GM23338 (cell line): ENCODE results near the gene FCRL4. TPM values are rescaled to one million over a fixed set of nuclear protein-coding genes. Genes with fewer than 3 reads are reported as not detected.

Source experiments
- ATAC-seq: fragments of 200-7000 bp; cut with Tn5 transposase; 3 replicates; pipeline ENCODE4 v1.9.1; 2020
- DNase-seq: peaks from one replicate; pipeline ENCODE4 v3.0.0-alpha.2; 2015; ENCODE audit warnings: low spot score
- H2AFZ ChIP-seq: fragments of 200-600 bp; sonication (generic); 2 replicates; pipeline ENCODE4 v1.8.0; 2016; ENCODE audit warnings: antibody characterized with exemption, mild to moderate bottlenecking, moderate library complexity
- H3F3A ChIP-seq: fragments of 200-600 bp; sonication (generic); replicated peaks from 2 replicates; pipeline ENCODE4 v1.8.0; 2017; ENCODE audit warnings: antibody characterized with exemption, mixed run types, low read depth
- H3K27ac ChIP-seq: fragments of 200-600 bp; sonication (generic); 2 replicates; pipeline ENCODE4 v1.6.1; 2016; ENCODE audit warnings: low read depth
- H3K27me3 ChIP-seq: fragments of 200-600 bp; sonication (generic); 2 replicates; pipeline ENCODE4 v1.8.0; 2016; ENCODE audit warnings: mild to moderate bottlenecking, mixed run types, moderate library complexity; ENCODE audit not compliant: insufficient read depth
- H3K36me3 ChIP-seq: fragments of 200-600 bp; sonication (generic); 2 replicates; pipeline ENCODE4 v1.8.0; 2016; ENCODE audit warnings: mild to moderate bottlenecking; ENCODE audit not compliant: insufficient read depth
- H3K4me1 ChIP-seq: fragments of 200-600 bp; sonication (generic); 2 replicates; pipeline ENCODE4 v1.8.0; 2016; ENCODE audit warnings: mild to moderate bottlenecking, moderate library complexity; ENCODE audit not compliant: insufficient read depth
- H3K4me2 ChIP-seq: fragments of 200-600 bp; sonication (generic); 2 replicates; pipeline ENCODE4 v1.7.1; 2017; ENCODE audit warnings: mixed run types
- H3K4me3 ChIP-seq: fragments of 200-600 bp; sonication (generic); 2 replicates; pipeline ENCODE4 v1.6.1; 2016; ENCODE audit warnings: mixed run types
- H3K79me2 ChIP-seq: fragments of 200-600 bp; sonication (generic); replicated peaks from 2 replicates; pipeline ENCODE4 v1.8.0; 2017; ENCODE audit warnings: mild to moderate bottlenecking; ENCODE audit not compliant: insufficient read depth
- H3K9me2 ChIP-seq: fragments of 200-600 bp; sonication (generic); 2 replicates; pipeline ENCODE4 v1.8.0; 2017; ENCODE audit not compliant: insufficient read depth
- H4K20me1 ChIP-seq: fragments of 200-600 bp; sonication (generic); replicated peaks from 2 replicates; pipeline ENCODE4 v1.8.0; 2017; ENCODE audit warnings: mild to moderate bottlenecking; ENCODE audit not compliant: insufficient read depth
- H3K27ac Mint-ChIP-seq: 2 replicates; pipeline ENCODE4 v1.8.0; 2020; ENCODE audit warnings: inconsistent platforms, mild to moderate bottlenecking, moderate library complexity, mixed read lengths
- H3K27me3 Mint-ChIP-seq: 3 replicates; pipeline ENCODE4 v1.8.0; 2022; ENCODE audit warnings: low read depth, mild to moderate bottlenecking, moderate library complexity, mixed read lengths, inconsistent platforms; ENCODE audit not compliant: insufficient read depth, poor library complexity
- H3K36me3 Mint-ChIP-seq: 3 replicates; pipeline ENCODE4 v1.8.0; 2021; ENCODE audit warnings: low read depth, mild to moderate bottlenecking, inconsistent platforms, moderate library complexity, mixed read lengths
- H3K4me1 Mint-ChIP-seq: 3 replicates; pipeline ENCODE4 v1.8.0; 2020; ENCODE audit warnings: mild to moderate bottlenecking, inconsistent platforms, mixed read lengths
- H3K4me3 Mint-ChIP-seq: 3 replicates; pipeline ENCODE4 v1.8.0; 2021; ENCODE audit warnings: moderate library complexity, mild to moderate bottlenecking, inconsistent platforms, mixed read lengths
- H3K9me3 Mint-ChIP-seq: 3 replicates; pipeline ENCODE4 v1.8.0; 2020; ENCODE audit warnings: moderate library complexity, mild to moderate bottlenecking, inconsistent platforms, mixed read lengths
- CREB1 ChIP-seq: fragments of 250-450 bp; sonication (Bioruptor Pico); IDR thresholded peaks from 2 replicates; pipeline ENCODE4 v1.5.0; 2020; ENCODE audit warnings: low read depth, mild to moderate bottlenecking, moderate library complexity
- EZH2 ChIP-seq: fragments of 200-600 bp; sonication (generic); IDR thresholded peaks from one replicate; pipeline ENCODE4 v1.8.0; 2017; ENCODE audit warnings: antibody characterized with exemption, mild to moderate bottlenecking, low read depth; ENCODE audit not compliant: unreplicated experiment
- EZH2phosphoT487 ChIP-seq: fragments of 200-600 bp; sonication (generic); IDR thresholded peaks from one replicate; pipeline ENCODE4 v1.8.1; 2018; ENCODE audit warnings: antibody characterized with exemption; ENCODE audit not compliant: unreplicated experiment
- JUNB ChIP-seq: IDR thresholded peaks from one replicate; pipeline ENCODE4 v1.6.1; 2016; ENCODE audit warnings: antibody characterized with exemption; ENCODE audit not compliant: unreplicated experiment
- NANOG ChIP-seq: IDR thresholded peaks from 2 replicates; pipeline ENCODE4 v1.6.1; 2016; ENCODE audit warnings: antibody characterized with exemption, borderline replicate concordance
- POLR2AphosphoS5 ChIP-seq: IDR thresholded peaks from 2 replicates; pipeline ENCODE4 v1.6.1; 2016; ENCODE audit warnings: antibody characterized with exemption, low read depth
- STAT1 ChIP-seq: IDR thresholded peaks from one replicate; pipeline ENCODE4 v1.6.1; 2016; ENCODE audit warnings: antibody characterized with exemption; ENCODE audit not compliant: unreplicated experiment
- ZNF114 ChIP-seq: fragments of 250-450 bp; sonication (Bioruptor Pico); IDR thresholded peaks from 2 replicates; pipeline ENCODE4 v1.5.0; 2020; ENCODE audit warnings: mild to moderate bottlenecking, moderate library complexity
- ZNF331 ChIP-seq: fragments of 250-450 bp; sonication (Bioruptor Pico); IDR thresholded peaks from 2 replicates; pipeline ENCODE4 v1.5.0; 2020; ENCODE audit warnings: low read depth, mild to moderate bottlenecking, moderate library complexity
- ZNF462 ChIP-seq: fragments of 250-450 bp; sonication (Bioruptor Pico); IDR thresholded peaks from 2 replicates; pipeline ENCODE4 v1.5.0; 2020; ENCODE audit warnings: mild to moderate bottlenecking, moderate library complexity
- polyA plus RNA-seq: library from polyadenylated mRNA; unstranded; fragments of >200 nt; fragmentation: Nextera tagmentation; extraction: Ambion mirVana; gene quantifications from 2 replicates; pipeline ENCODE4 v1.2.1, GENCODE V29; 2016
- total RNA-seq: library from RNA; depleted of rRNA; stranded (reverse); fragments of >200 nt; shearing (Covaris generic); gene quantifications from 2 replicates; pipeline ENCODE4 v1.2.3, GENCODE V29; 2014
- TF ChIP-seq, protein P1 (sequence below): IDR thresholded peaks from 2 replicates; pipeline ENCODE4 v1.6.1; 2016; ENCODE audit warnings: antibody characterized with exemption
- TF ChIP-seq, protein P2 (sequence below), 2 experiments: fragments of 200-600 bp in 1 of 2; sonication (generic) in 1 of 2; conservative IDR thresholded peaks; 2 replicates each; pipeline versions ENCODE4 v1.5.1 to v1.6.1; 2016 to 2017; ENCODE audit warnings: antibody characterized with exemption in 2 of 2, low read depth in 2 of 2, mild to moderate bottlenecking in 2 of 2, moderate library complexity in 1 of 2
- TF ChIP-seq, protein P3 (sequence below): IDR thresholded peaks from one replicate; pipeline ENCODE4 v1.6.1; 2018; ENCODE audit warnings: antibody characterized with exemption; ENCODE audit not compliant: unreplicated experiment

Gene FCRL4
- total and polyA plus RNA-seq, 2 experiments from 2014 or later: not detected

GRCh38 chr1:157532569-157532968 lies 65.3 kb downstream of the FCRL4 start:
- Histone ChIP-seq H3K4me2 (no peak overlapping the region), H3K4me1 (no peaks in the 10 kb centered on the region), H2AFZ (no peak overlapping the region), H3F3A (no peaks in the 10 kb centered on the region), H3K79me2 (no peaks in the 10 kb centered on the region), H3K27me3 (no peaks in the 10 kb centered on the region), H3K4me3 (no peak overlapping the region), H4K20me1 (no peaks in the 10 kb centered on the region), H3K27ac (no peak overlapping the region), H3K36me3 (no peaks in the 10 kb centered on the region; the same call in 1 of the 2 replicates), H3K9me2 (0 out of 2 replicates have a peak, but pooled peaks cover 3% of the 10 kb centered on the region)
- Mint-ChIP-seq H3K27me3 (no peaks in the 10 kb centered on the region), H3K4me1 (peaks cover 6% of the 10 kb centered on the region; the same call in 2 of the 3 replicates), H3K4me3 (no peak overlapping the region), H3K27ac (no peak overlapping the region), H3K36me3 (peaks cover 15% of the 10 kb centered on the region), H3K9me3 (peaks cover 15% of the 10 kb centered on the region)
- TF ChIP-seq ZNF462 (CRISPR knock-in tag): no peak
- no peak for TF ChIP-seq JUNB
- TF ChIP-seq, protein P1, sequence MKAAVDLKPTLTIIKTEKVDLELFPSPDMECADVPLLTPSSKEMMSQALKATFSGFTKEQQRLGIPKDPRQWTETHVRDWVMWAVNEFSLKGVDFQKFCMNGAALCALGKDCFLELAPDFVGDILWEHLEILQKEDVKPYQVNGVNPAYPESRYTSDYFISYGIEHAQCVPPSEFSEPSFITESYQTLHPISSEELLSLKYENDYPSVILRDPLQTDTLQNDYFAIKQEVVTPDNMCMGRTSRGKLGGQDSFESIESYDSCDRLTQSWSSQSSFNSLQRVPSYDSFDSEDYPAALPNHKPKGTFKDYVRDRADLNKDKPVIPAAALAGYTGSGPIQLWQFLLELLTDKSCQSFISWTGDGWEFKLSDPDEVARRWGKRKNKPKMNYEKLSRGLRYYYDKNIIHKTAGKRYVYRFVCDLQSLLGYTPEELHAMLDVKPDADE: no peak
- TF ChIP-seq ZNF331: no peak
- no peak for TF ChIP-seq EZH2phosphoT487
- TF ChIP-seq STAT1: no peak
- TF ChIP-seq, protein P2, sequence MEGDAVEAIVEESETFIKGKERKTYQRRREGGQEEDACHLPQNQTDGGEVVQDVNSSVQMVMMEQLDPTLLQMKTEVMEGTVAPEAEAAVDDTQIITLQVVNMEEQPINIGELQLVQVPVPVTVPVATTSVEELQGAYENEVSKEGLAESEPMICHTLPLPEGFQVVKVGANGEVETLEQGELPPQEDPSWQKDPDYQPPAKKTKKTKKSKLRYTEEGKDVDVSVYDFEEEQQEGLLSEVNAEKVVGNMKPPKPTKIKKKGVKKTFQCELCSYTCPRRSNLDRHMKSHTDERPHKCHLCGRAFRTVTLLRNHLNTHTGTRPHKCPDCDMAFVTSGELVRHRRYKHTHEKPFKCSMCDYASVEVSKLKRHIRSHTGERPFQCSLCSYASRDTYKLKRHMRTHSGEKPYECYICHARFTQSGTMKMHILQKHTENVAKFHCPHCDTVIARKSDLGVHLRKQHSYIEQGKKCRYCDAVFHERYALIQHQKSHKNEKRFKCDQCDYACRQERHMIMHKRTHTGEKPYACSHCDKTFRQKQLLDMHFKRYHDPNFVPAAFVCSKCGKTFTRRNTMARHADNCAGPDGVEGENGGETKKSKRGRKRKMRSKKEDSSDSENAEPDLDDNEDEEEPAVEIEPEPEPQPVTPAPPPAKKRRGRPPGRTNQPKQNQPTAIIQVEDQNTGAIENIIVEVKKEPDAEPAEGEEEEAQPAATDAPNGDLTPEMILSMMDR (conservative IDR thresholded peaks at IDR 0.05; ENCODE audit: low read depth in 2 of 2): no peak
- TF ChIP-seq NANOG: no peak
- no peak for TF ChIP-seq ZNF114 (CRISPR knock-in tag)
- TF ChIP-seq POLR2AphosphoS5: no peak
- TF ChIP-seq CREB1 (CRISPR knock-in tag): no peak
- TF ChIP-seq EZH2: no peak
- TF ChIP-seq, protein P3, sequence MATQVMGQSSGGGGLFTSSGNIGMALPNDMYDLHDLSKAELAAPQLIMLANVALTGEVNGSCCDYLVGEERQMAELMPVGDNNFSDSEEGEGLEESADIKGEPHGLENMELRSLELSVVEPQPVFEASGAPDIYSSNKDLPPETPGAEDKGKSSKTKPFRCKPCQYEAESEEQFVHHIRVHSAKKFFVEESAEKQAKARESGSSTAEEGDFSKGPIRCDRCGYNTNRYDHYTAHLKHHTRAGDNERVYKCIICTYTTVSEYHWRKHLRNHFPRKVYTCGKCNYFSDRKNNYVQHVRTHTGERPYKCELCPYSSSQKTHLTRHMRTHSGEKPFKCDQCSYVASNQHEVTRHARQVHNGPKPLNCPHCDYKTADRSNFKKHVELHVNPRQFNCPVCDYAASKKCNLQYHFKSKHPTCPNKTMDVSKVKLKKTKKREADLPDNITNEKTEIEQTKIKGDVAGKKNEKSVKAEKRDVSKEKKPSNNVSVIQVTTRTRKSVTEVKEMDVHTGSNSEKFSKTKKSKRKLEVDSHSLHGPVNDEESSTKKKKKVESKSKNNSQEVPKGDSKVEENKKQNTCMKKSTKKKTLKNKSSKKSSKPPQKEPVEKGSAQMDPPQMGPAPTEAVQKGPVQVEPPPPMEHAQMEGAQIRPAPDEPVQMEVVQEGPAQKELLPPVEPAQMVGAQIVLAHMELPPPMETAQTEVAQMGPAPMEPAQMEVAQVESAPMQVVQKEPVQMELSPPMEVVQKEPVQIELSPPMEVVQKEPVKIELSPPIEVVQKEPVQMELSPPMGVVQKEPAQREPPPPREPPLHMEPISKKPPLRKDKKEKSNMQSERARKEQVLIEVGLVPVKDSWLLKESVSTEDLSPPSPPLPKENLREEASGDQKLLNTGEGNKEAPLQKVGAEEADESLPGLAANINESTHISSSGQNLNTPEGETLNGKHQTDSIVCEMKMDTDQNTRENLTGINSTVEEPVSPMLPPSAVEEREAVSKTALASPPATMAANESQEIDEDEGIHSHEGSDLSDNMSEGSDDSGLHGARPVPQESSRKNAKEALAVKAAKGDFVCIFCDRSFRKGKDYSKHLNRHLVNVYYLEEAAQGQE: no peak
- DNase-seq (no peak), ATAC-seq (no peak)
